Kidney (tissue), 14 donors: Measurements from ENCODE around the gene ADGRE1. TPM values are rescaled to one million over a fixed set of nuclear protein-coding genes. Genes with fewer than 3 reads are reported as not detected.

Experiments used
- DNase-seq, 5 donors: peaks; one replicate each; pipeline ENCODE4 v3.0.0-alpha.2; 2013 to 2020
- FAIRE-seq: peaks from 2 replicates; lab custom pipeline; 2012; peaks lifted over from hg19 to GRCh38; lab: Jason Lieb, UNC
- H3K27ac ChIP-seq, 2 donors: one replicate each; pipeline ENCODE4 v1.7.0; 2013; ENCODE audit warnings: low read depth in 2 of 2, low read length in 2 of 2, inconsistent platforms in 1 of 2
- H3K27me3 ChIP-seq: one replicate; pipeline ENCODE4 v1.7.1; 2013; ENCODE audit warnings: low read length, inconsistent platforms; ENCODE audit not compliant: control insufficient read depth, insufficient read depth
- H3K36me3 ChIP-seq, 3 donors: one replicate each; pipeline versions ENCODE4 v1.7.0 to v1.7.1; 2013; ENCODE audit warnings: low read length in 3 of 3, control low read depth in 1 of 3, inconsistent platforms in 1 of 3; ENCODE audit not compliant: insufficient read depth in 3 of 3, control insufficient read depth in 2 of 3
- H3K4me1 ChIP-seq, 3 donors: one replicate each; pipeline versions ENCODE4 v1.7.0 to v1.7.1; 2013; ENCODE audit warnings: low read length in 3 of 3, inconsistent platforms in 1 of 3, low read depth in 1 of 3; ENCODE audit not compliant: control insufficient read depth in 2 of 3, insufficient read depth in 2 of 3
- H3K4me3 ChIP-seq, 3 donors: one replicate each; pipeline versions ENCODE4 v1.7.0 to v1.8.1; 2013; ENCODE audit warnings: low read length in 3 of 3, control low read depth in 1 of 3, inconsistent platforms in 1 of 3
- H3K9ac ChIP-seq, 3 donors: one replicate each; pipeline versions ENCODE4 v1.7.0 to v1.7.1; 2013; ENCODE audit warnings: low read length in 3 of 3, control low read depth in 1 of 3, inconsistent platforms in 1 of 3
- H3K9me3 ChIP-seq, 3 donors: one replicate each; pipeline versions ENCODE4 v1.7.0 to v1.7.1; 2013; ENCODE audit warnings: low read length in 3 of 3, control low read depth in 1 of 3, inconsistent platforms in 1 of 3; ENCODE audit not compliant: control insufficient read depth in 2 of 3, insufficient read depth in 1 of 3
- intact Hi-C: fragments of 100-400 bp; cut with DNase I; formaldehyde crosslinking; loops from one replicate; pipeline ENCODE4 v1.11.1; 2022
- polyA plus RNA-seq: library from polyadenylated mRNA; stranded (reverse); fragments of 350-450 nt; fragmentation: Illumina TruSeq; extraction: RNeasy Lipid Tissue Mini Kit (QIAGEN cat#74804); gene quantifications from one replicate; pipeline ENCODE4 v1.2.3, GENCODE V29; 2014; ENCODE audit warnings: low read depth, low replicate concordance; ENCODE audit not compliant: insufficient read depth
- total RNA-seq: library from RNA; stranded (reverse); fragmentation: NEBNext Ultra II Directional; extraction: Animal tissue kit (Norgen Biotek cat#: 25700); gene quantifications from one replicate; pipeline ENCODE4 v1.2.1, GENCODE V29; 2021
- TF ChIP-seq, protein P1 (sequence below): IDR thresholded peaks from 3 replicates; pipeline ENCODE4 v1.5.1; 2012; ENCODE audit warnings: mild to moderate bottlenecking, moderate library complexity, borderline replicate concordance; ENCODE audit not compliant: insufficient read depth; ENCODE audit errors: extremely low read depth
- donor health status: control.
- donor health status: control.
- donor health status: control.
- donor health status: control.
- donor health status: control.
- donor health status: DM: yes; HTN: yes; CAD: no.
- donor health status: Normal renal cell carcinoma (clear cell type).

ADGRE1 gene
- total and polyA plus RNA-seq, 2 donors from 2014 or later = 0.19 to 1.3 TPM

DNA sequence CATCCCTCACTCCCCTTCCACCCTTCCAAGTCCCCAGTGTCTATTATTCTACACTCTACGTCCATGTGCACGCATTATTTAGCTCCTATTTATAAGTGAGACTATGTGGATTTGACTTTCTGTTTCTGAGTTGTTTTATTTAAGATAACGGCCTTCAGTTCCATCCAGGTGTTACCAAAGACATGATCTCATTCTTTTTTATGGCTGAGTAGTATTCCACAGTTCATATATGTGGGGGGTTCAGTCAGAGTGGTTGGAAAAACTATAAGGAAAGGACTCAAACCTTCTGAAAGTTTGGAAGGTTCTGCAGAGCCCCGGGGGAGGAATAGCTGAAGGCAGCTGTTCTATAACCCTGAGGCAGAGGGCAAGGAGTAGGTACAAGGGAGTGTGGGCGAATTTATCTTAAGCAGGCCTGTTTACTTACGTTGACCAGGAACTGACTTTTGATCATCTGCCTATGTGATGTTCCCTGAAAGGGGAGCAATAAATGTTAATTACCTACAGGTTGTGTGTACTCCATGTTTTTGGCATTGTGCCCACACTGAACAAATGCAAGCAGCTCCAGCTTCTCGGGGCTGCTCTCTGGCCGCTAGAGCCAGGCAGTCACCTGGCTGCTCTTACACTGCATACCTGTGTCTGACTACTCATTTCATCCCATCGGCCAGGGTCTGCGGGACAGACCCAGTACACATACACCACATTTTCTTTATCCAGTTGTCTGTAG lies 13.5 kb upstream of the ADGRE1 start:
- no peaks in the 10 kb centered on the region for H3K4me1 ChIP-seq
- FAIRE-seq (no peak), DNase-seq (no peak)
- TF ChIP-seq, protein P1, sequence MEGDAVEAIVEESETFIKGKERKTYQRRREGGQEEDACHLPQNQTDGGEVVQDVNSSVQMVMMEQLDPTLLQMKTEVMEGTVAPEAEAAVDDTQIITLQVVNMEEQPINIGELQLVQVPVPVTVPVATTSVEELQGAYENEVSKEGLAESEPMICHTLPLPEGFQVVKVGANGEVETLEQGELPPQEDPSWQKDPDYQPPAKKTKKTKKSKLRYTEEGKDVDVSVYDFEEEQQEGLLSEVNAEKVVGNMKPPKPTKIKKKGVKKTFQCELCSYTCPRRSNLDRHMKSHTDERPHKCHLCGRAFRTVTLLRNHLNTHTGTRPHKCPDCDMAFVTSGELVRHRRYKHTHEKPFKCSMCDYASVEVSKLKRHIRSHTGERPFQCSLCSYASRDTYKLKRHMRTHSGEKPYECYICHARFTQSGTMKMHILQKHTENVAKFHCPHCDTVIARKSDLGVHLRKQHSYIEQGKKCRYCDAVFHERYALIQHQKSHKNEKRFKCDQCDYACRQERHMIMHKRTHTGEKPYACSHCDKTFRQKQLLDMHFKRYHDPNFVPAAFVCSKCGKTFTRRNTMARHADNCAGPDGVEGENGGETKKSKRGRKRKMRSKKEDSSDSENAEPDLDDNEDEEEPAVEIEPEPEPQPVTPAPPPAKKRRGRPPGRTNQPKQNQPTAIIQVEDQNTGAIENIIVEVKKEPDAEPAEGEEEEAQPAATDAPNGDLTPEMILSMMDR = no peak
- no peaks in the 10 kb centered on the region for H3K27me3 ChIP-seq
- H3K27ac ChIP-seq = no peak overlapping the region
- no peaks in the 10 kb centered on the region for H3K9me3 ChIP-seq
- H3K36me3 ChIP-seq = no peaks in the 10 kb centered on the region
- H3K4me3 ChIP-seq = no peak overlapping the region
- intact Hi-C loops = no loop called here
- no peak overlapping the region for H3K9ac ChIP-seq

DNA sequence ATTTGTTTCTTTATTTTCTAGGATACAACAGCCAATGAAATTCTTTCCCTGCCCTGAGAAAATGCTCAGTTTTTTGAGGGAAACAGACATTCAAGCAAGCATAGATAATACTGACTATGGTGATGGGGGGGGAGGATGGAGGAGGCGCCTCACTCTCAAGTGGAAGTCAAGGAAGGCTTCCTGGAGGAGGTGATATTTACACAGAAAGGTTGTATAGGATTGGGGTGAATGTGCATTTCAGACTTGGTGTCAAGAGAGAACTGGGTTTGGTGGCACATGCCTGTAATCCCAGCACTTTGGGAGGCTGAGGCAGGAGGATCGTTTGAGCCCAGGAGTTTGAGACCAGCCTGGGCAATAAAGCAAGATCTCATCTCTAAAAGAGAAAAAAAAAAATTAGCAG lies 12.2 kb upstream of the ADGRE1 start:
- DNase-seq (no peak), FAIRE-seq (no peak)
- Histone ChIP-seq H3K9me3 (peaks cover 0 to 3% (median 0%) of the 10 kb centered on the region in 3 donors), H3K4me3 (no peak overlapping the region), H3K27ac (no peak overlapping the region), H3K9ac (no peak overlapping the region), H3K27me3 (no peaks in the 10 kb centered on the region), H3K36me3 (no peaks in the 10 kb centered on the region), H3K4me1 (no peaks in the 10 kb centered on the region)
- intact Hi-C loops = no loop called here
- TF ChIP-seq, protein P1 = no peak

GRCh38 chr19:6876748-6877147 lies 10.6 kb upstream of the ADGRE1 start:
- TF ChIP-seq, protein P1 = no peak
- Histone ChIP-seq H3K9ac (no peak overlapping the region), H3K36me3 (no peaks in the 10 kb centered on the region), H3K9me3 (peaks cover 0 to 3% (median 0%) of the 10 kb centered on the region in 3 donors), H3K4me1 (no peaks in the 10 kb centered on the region), H3K4me3 (no peak overlapping the region), H3K27me3 (no peaks in the 10 kb centered on the region), H3K27ac (no peak overlapping the region)
- DNase-seq = no peak
- intact Hi-C loops = no loop called here
- FAIRE-seq = no peak
